ENCODE data around the gene ZNF548. TPM values are rescaled to one million over a fixed set of nuclear protein-coding genes. Genes with fewer than 3 reads are reported as not detected.

Gene ZNF548
- total and polyA plus RNA-seq, 3 donors from 2014 or later: 14.6 to 39.3 (median 35.4) TPM

DNA sequence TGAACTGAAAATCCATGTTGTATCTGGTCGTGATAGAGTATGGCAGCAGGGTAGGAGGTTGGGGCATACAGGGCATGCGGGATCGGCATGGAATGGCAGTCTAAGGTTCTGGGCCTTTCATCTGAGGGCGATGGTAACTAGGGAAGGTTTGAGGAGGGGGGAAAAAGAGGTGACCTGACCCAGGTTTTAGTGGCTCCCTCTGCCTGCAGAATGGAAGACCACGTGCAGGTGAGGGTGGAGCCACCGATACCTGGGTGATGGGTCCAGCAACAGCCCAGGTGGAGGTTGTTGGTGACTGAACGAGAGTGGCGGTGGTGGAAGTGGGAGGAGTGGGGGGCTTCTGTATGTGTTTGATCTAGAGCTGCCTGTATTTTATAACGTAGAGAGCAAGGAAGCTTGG, 49.3 kb downstream of the ZNF548 start:
- Histone ChIP-seq H3K9me3 (no peaks in the 10 kb centered on the region), H3K4me3 (no peak overlapping the region), H3K36me3 (ENCODE audit: low read depth, missing control alignments) (no peaks in the 10 kb centered on the region), H3K4me1 (no peaks in the 10 kb centered on the region), H3K27me3 (no peaks in the 10 kb centered on the region), H3K27ac (no peak overlapping the region)
- TF ChIP-seq, protein P1, sequence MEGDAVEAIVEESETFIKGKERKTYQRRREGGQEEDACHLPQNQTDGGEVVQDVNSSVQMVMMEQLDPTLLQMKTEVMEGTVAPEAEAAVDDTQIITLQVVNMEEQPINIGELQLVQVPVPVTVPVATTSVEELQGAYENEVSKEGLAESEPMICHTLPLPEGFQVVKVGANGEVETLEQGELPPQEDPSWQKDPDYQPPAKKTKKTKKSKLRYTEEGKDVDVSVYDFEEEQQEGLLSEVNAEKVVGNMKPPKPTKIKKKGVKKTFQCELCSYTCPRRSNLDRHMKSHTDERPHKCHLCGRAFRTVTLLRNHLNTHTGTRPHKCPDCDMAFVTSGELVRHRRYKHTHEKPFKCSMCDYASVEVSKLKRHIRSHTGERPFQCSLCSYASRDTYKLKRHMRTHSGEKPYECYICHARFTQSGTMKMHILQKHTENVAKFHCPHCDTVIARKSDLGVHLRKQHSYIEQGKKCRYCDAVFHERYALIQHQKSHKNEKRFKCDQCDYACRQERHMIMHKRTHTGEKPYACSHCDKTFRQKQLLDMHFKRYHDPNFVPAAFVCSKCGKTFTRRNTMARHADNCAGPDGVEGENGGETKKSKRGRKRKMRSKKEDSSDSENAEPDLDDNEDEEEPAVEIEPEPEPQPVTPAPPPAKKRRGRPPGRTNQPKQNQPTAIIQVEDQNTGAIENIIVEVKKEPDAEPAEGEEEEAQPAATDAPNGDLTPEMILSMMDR (IDR thresholded peaks at IDR 0.05): no peak
- TF ChIP-seq POLR2A (IDR thresholded peaks at IDR 0.05): no peak
- DNase-seq: no peak
- 83 to 89% methylated on average over 9 of the region's 9 CpGs for WGBS, 2 donors
- intact Hi-C loops (cut with DNase I; ENCODE audit: low total_unique reads): no loop called here

DNA sequence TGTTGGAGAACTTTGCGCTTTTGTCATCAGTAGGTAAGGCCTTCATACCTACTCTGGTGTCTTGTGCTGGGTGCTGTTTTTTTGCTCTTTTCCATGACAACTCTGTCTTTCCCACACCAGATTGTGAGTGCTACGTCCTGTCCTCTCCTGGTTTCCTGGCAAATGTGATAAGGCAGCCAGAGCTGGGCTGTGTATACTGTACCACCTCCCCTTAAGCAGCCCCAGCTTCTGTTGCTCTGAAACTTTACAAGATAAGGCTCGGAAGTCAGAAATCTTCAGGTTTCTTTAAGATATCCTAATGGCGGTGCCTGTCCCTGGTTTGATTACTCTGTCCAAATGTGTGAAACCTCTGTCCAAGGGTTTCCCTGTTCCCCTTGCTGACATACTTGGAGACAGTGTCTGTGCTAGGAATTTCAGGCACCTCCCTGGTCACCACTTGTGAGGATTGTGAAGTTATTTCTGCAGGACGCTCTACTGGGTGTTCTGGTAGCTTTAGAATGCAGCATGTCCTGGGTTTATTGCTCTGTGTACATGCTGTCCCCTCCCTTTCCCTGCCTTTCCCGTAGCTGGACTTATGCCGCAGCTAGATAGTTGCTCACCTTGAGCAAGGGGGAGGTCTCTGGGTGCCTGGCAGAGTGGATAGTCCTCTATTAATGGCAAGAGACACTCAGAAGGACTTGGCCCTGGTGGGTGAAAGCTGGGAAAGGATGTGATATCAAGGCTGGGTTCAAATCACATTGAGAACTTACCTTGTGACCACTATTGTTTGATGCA, 52.5 kb downstream of the ZNF548 start:
- 84 to 96% methylated on average over 5 to 7 of the region's 7 CpGs for WGBS, 2 donors
- Histone ChIP-seq H3K27me3 (no peaks in the 10 kb centered on the region), H3K4me3 (no peak overlapping the region), H3K4me1 (no peaks in the 10 kb centered on the region), H3K27ac (no peak overlapping the region), H3K9me3 (no peaks in the 10 kb centered on the region), H3K36me3 (ENCODE audit: low read depth, missing control alignments) (no peaks in the 10 kb centered on the region)
- intact Hi-C loops (cut with DNase I; ENCODE audit: low total_unique reads): no loop called here
- DNase-seq: no peak
- TF ChIP-seq, protein P1 (IDR thresholded peaks at IDR 0.05): no peak
- TF ChIP-seq POLR2A (IDR thresholded peaks at IDR 0.05): no peak

DNA sequence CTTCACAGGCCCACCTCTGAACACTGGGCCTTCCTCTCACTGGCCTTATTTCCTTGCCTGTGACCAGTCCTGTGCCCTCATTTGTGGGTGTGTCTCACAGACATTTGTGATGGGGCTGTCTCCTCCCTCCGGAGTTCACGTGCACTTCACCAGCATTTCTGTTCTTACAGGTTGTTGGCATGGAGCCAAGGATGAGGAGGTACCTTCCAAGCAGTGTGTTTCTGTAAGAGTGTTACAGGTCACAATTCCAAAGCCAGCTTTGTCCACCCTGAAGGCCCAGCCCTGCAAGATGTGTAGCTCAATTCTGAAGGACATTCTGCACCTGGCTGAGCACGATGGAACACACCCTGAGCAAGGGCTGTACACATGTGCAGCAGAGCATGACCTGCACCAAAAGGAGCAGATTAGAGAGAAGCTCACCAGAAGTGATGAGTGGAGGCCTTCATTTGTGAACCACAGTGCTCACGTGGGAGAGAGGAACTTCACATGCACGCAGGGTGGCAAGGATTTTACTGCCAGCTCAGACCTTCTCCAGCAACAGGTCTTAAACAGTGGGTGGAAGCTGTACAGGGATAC, 53.6 kb downstream of the ZNF548 start:
- Histone ChIP-seq H3K36me3 (ENCODE audit: low read depth, missing control alignments) (no peaks in the 10 kb centered on the region), H3K4me3 (no peak overlapping the region), H3K9me3 (no peaks in the 10 kb centered on the region), H3K4me1 (no peaks in the 10 kb centered on the region), H3K27ac (no peak overlapping the region), H3K27me3 (no peaks in the 10 kb centered on the region)
- 69 to 78% methylated on average over 5 of the region's 5 CpGs for WGBS, 2 donors
- no peak for DNase-seq
- TF ChIP-seq, protein P1 (IDR thresholded peaks at IDR 0.05): no peak
- no peak for TF ChIP-seq POLR2A (IDR thresholded peaks at IDR 0.05)
- intact Hi-C loops (cut with DNase I; ENCODE audit: low total_unique reads): no loop called here

DNA sequence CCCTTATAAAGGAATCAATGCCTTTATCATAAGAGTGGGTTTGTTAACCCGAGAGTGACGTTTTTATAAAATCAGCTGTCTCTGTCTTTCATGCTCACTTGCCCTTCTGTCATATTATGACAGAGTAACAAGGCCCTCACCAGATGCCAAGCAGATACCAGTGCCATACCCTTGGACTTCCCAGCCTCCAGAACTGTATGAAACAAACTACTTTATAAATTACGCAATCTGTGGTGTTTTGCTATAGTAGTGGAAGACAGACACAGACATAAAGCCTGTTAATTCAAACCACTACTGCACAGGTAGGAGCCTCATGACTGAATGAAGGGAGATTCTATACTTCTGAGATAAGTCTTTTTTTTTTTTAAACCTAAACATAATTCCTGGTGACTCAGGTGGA, 62.7 kb downstream of the ZNF548 start:
- Histone ChIP-seq H3K36me3 (ENCODE audit: low read depth, missing control alignments) (no peaks in the 10 kb centered on the region), H3K4me3 (no peak overlapping the region), H3K27ac (no peak overlapping the region), H3K27me3 (no peaks in the 10 kb centered on the region), H3K4me1 (no peaks in the 10 kb centered on the region), H3K9me3 (no peaks in the 10 kb centered on the region)
- TF ChIP-seq, protein P1 (IDR thresholded peaks at IDR 0.05): no peak
- no peak for TF ChIP-seq POLR2A (IDR thresholded peaks at IDR 0.05)
- no peak for DNase-seq
- WGBS, 2 donors: 92 to 96% methylated on average over 3 of the region's 3 CpGs
- intact Hi-C loops (cut with DNase I; ENCODE audit: low total_unique reads): no loop called here

Other genes starting within 250 kb of the ZNF548 start
- under 1 TPM in 1 of 2 donors, not detected in 1; 0.19 TPM for gene ZIM3, start 244.7 kb upstream of the ZNF548 start, total RNA-seq
- not detected for gene ZIM3, start 244.7 kb upstream of the ZNF548 start, polyA plus RNA-seq (ENCODE audit: insufficient read depth, low read depth, low replicate concordance)
- under 1 TPM; 0.31 to 0.87 TPM for gene DUXA, start 222.4 kb upstream of the ZNF548 start, total RNA-seq
- gene DUXA, start 222.4 kb upstream of the ZNF548 start, polyA plus RNA-seq (ENCODE audit: insufficient read depth, low read depth, low replicate concordance): not detected
- gene ZNF264, start 198.4 kb upstream of the ZNF548 start, total RNA-seq: 10 to 100 TPM; 47.6 to 48.3 TPM
- 28.7 TPM for gene ZNF264, start 198.4 kb upstream of the ZNF548 start, polyA plus RNA-seq (ENCODE audit: insufficient read depth, low read depth, low replicate concordance)
- 10 to 100 TPM; 33.8 to 35.1 TPM for gene AURKC, start 158.8 kb upstream of the ZNF548 start, total RNA-seq
- 109 TPM for gene AURKC, start 158.8 kb upstream of the ZNF548 start, polyA plus RNA-seq (ENCODE audit: insufficient read depth, low read depth, low replicate concordance)
- gene ZNF805, start 149.2 kb upstream of the ZNF548 start, total RNA-seq: 10 to 100 TPM; 19.6 to 23.0 TPM
- gene ZNF805, start 149.2 kb upstream of the ZNF548 start, polyA plus RNA-seq (ENCODE audit: insufficient read depth, low read depth, low replicate concordance): 6.8 TPM
- gene ZNF460, start 109.4 kb upstream of the ZNF548 start, total RNA-seq: 10 to 100 TPM; 59.5 to 65.9 TPM
- gene ZNF460, start 109.4 kb upstream of the ZNF548 start, polyA plus RNA-seq (ENCODE audit: insufficient read depth, low read depth, low replicate concordance): 5.0 TPM
- gene ZNF543, start 69.4 kb upstream of the ZNF548 start, total RNA-seq: 10 to 100 TPM; 11.3 to 12.3 TPM
- gene ZNF543, start 69.4 kb upstream of the ZNF548 start, polyA plus RNA-seq (ENCODE audit: insufficient read depth, low read depth, low replicate concordance): 4.7 TPM
- 10 to 100 TPM; 10.8 to 11.4 TPM for gene ZNF304, start 38.6 kb upstream of the ZNF548 start, total RNA-seq
- 9.5 TPM for gene ZNF304, start 38.6 kb upstream of the ZNF548 start, polyA plus RNA-seq (ENCODE audit: insufficient read depth, low read depth, low replicate concordance)
- 10 to 100 TPM; 30.2 to 31.2 TPM for gene TRAPPC2B, start 26.3 kb upstream of the ZNF548 start, total RNA-seq
- 24.0 TPM for gene TRAPPC2B, start 26.3 kb upstream of the ZNF548 start, polyA plus RNA-seq (ENCODE audit: insufficient read depth, low read depth, low replicate concordance)
- 10 to 100 TPM in 1 of 2 donors, 1 to 10 TPM in 1; 7.8 to 11.8 TPM for gene ZNF547, start 26.3 kb upstream of the ZNF548 start, total RNA-seq
- 4.7 TPM for gene ZNF547, start 26.3 kb upstream of the ZNF548 start, polyA plus RNA-seq (ENCODE audit: insufficient read depth, low read depth, low replicate concordance)
- gene ZNF17, start 21.3 kb downstream of the ZNF548 start, total RNA-seq: 10 to 100 TPM; 19.8 to 25.5 TPM
- 7.4 TPM for gene ZNF17, start 21.3 kb downstream of the ZNF548 start, polyA plus RNA-seq (ENCODE audit: insufficient read depth, low read depth, low replicate concordance)
- gene ZNF749, start 45.5 kb downstream of the ZNF548 start, total RNA-seq: 10 to 100 TPM; 11.2 to 14.1 TPM
- 7.9 TPM for gene ZNF749, start 45.5 kb downstream of the ZNF548 start, polyA plus RNA-seq (ENCODE audit: insufficient read depth, low read depth, low replicate concordance)
- gene VN1R1, start 67.3 kb downstream of the ZNF548 start, total RNA-seq: 1 to 10 TPM; 5.3 to 7.8 TPM
- 0.44 TPM for gene VN1R1, start 67.3 kb downstream of the ZNF548 start, polyA plus RNA-seq (ENCODE audit: insufficient read depth, low read depth, low replicate concordance)
- gene ZNF772, start 87.7 kb downstream of the ZNF548 start, total RNA-seq: 10 to 100 TPM; 39.8 to 57.3 TPM
- 7.6 TPM for gene ZNF772, start 87.7 kb downstream of the ZNF548 start, polyA plus RNA-seq (ENCODE audit: insufficient read depth, low read depth, low replicate concordance)
- 10 to 100 TPM; 15.1 to 23.6 TPM for gene ZNF419, start 97.9 kb downstream of the ZNF548 start, total RNA-seq
- gene ZNF419, start 97.9 kb downstream of the ZNF548 start, polyA plus RNA-seq (ENCODE audit: insufficient read depth, low read depth, low replicate concordance): 10.1 TPM
- gene ZNF773, start 110.1 kb downstream of the ZNF548 start, total RNA-seq: 10 to 100 TPM; 31.2 to 33.3 TPM
- 7.3 TPM for gene ZNF773, start 110.1 kb downstream of the ZNF548 start, polyA plus RNA-seq (ENCODE audit: insufficient read depth, low read depth, low replicate concordance)
- gene ZNF549, start 137.5 kb downstream of the ZNF548 start, total RNA-seq: 10 to 100 TPM; 12.8 to 13.5 TPM
- 6.9 TPM for gene ZNF549, start 137.5 kb downstream of the ZNF548 start, polyA plus RNA-seq (ENCODE audit: insufficient read depth, low read depth, low replicate concordance)
- 10 to 100 TPM in 1 of 2 donors, 1 to 10 TPM in 1; 9.9 to 10.7 TPM for gene ZNF550, start 170.0 kb downstream of the ZNF548 start, total RNA-seq
- gene ZNF550, start 170.0 kb downstream of the ZNF548 start, polyA plus RNA-seq (ENCODE audit: insufficient read depth, low read depth, low replicate concordance): 5.7 TPM
- 10 to 100 TPM in 1 of 2 donors, 1 to 10 TPM in 1; 8.7 to 10.9 TPM for gene ZNF416, start 189.1 kb downstream of the ZNF548 start, total RNA-seq
- 9.4 TPM for gene ZNF416, start 189.1 kb downstream of the ZNF548 start, polyA plus RNA-seq (ENCODE audit: insufficient read depth, low read depth, low replicate concordance)
- 10 to 100 TPM; 15.1 to 21.7 TPM for gene ZIK1, start 194.3 kb downstream of the ZNF548 start, total RNA-seq
- 8.9 TPM for gene ZIK1, start 194.3 kb downstream of the ZNF548 start, polyA plus RNA-seq (ENCODE audit: insufficient read depth, low read depth, low replicate concordance)
- gene ZNF530, start 210.0 kb downstream of the ZNF548 start, total RNA-seq: 1 to 10 TPM; 4.6 to 9.8 TPM
- gene ZNF530, start 210.0 kb downstream of the ZNF548 start, polyA plus RNA-seq (ENCODE audit: insufficient read depth, low read depth, low replicate concordance): 3.0 TPM
- 10 to 100 TPM; 37.6 to 41.7 TPM for gene ZNF134, start 224.4 kb downstream of the ZNF548 start, total RNA-seq
- gene ZNF134, start 224.4 kb downstream of the ZNF548 start, polyA plus RNA-seq (ENCODE audit: insufficient read depth, low read depth, low replicate concordance): 11.2 TPM
- 10 to 100 TPM; 16.9 to 18.6 TPM for gene ZNF211, start 243.3 kb downstream of the ZNF548 start, total RNA-seq
- gene ZNF211, start 243.3 kb downstream of the ZNF548 start, polyA plus RNA-seq (ENCODE audit: insufficient read depth, low read depth, low replicate concordance): 11.1 TPM

Measured in testis (tissue), 3 donors.